Vagina (tissue), 2 donors: ENCODE measurements around the gene KAZN. TPM values are rescaled to one million over a fixed set of nuclear protein-coding genes. Genes with fewer than 3 reads are reported as not detected.

ENCODE experiments used
- DNase-seq, 2 donors: peaks; one replicate each; pipeline ENCODE4 v3.0.0-alpha.2; 2017; ENCODE audit errors: extremely low spot score in 2 of 2
- H3K27ac ChIP-seq: fragments of 200-600 bp; sonication (generic); one replicate; pipeline ENCODE4 v1.5.1; 2019
- H3K27me3 ChIP-seq: fragments of 200-600 bp; sonication (generic); one replicate; pipeline ENCODE4 v1.5.1; 2019
- H3K36me3 ChIP-seq, 2 donors: fragments of 200-600 bp; sonication (generic); one replicate each; pipeline ENCODE4 v1.5.1; 2017 to 2019
- H3K4me1 ChIP-seq: fragments of 200-600 bp; sonication (generic); one replicate; pipeline ENCODE4 v1.5.1; 2019
- H3K4me3 ChIP-seq, 2 donors: fragments of 200-600 bp; sonication (generic); 1 replicate in 1 of 2; 2 replicates in 1 of 2; pipeline ENCODE4 v1.5.1; 2016 to 2019
- H3K9me3 ChIP-seq: fragments of 200-600 bp; sonication (generic); one replicate; pipeline ENCODE4 v1.5.1; 2019
- CTCF ChIP-seq, 3 experiments: fragments of 450-650 bp in 2 of 3; fragments of 200-600 bp in 1 of 3; sonication (generic) in 1 of 3; IDR thresholded peaks; one replicate each; pipeline ENCODE4 v1.5.1; 2017 to 2019; ENCODE audit warnings: antibody characterized with exemption in 3 of 3, mild to moderate bottlenecking in 2 of 3, moderate library complexity in 2 of 3
- POLR2A ChIP-seq, 2 donors: fragments of 450-650 bp; IDR thresholded peaks; one replicate each; pipeline ENCODE4 v1.6.1; 2017; ENCODE audit warnings: antibody characterized with exemption in 2 of 2, mild to moderate bottlenecking in 2 of 2, moderate library complexity in 2 of 2
- POLR2AphosphoS5 ChIP-seq, 2 donors: sonication (generic); formaldehyde crosslinking; IDR thresholded peaks; one replicate each; pipeline ENCODE4 v1.9.0; 2017; ENCODE audit warnings: antibody characterized with exemption in 2 of 2, mild to moderate bottlenecking in 2 of 2, low read depth in 1 of 2; ENCODE audit not compliant: insufficient read depth in 1 of 2
- intact Hi-C: fragments of 100-400 bp; cut with DNase I; formaldehyde crosslinking; loops from one replicate; pipeline ENCODE4 v1.15.1; 2023
- total RNA-seq: library from RNA; depleted of rRNA; stranded (reverse); fragments of >200 nt; gene quantifications from one replicate; pipeline ENCODE4 v1.2.3, GENCODE V29; 2016

The KAZN gene
- total RNA-seq, 1 donor from 2014 or later: 29.5 TPM

GRCh38 chr1:14715802-14716201, 117.3 kb downstream of the KAZN start:
- H3K27ac ChIP-seq: no peak overlapping the region
- no peak overlapping the region for H3K4me3 ChIP-seq
- H3K36me3 ChIP-seq: no peaks in the 10 kb centered on the region
- no peaks in the 10 kb centered on the region for H3K27me3 ChIP-seq
- no peak for DNase-seq
- no peak for TF ChIP-seq POLR2AphosphoS5 (IDR thresholded peaks at IDR 0.05; ENCODE audit: insufficient read depth in 1 of 2, low read depth in 1 of 2)
- TF ChIP-seq POLR2A (IDR thresholded peaks at IDR 0.05): no peak
- TF ChIP-seq CTCF (IDR thresholded peaks at IDR 0.05): no peak
- no peaks in the 10 kb centered on the region for H3K9me3 ChIP-seq
- intact Hi-C loops: no loop called here
- no peaks in the 10 kb centered on the region for H3K4me1 ChIP-seq

GRCh38 chr1:14716474-14716873, 118.0 kb downstream of the KAZN start:
- no peak for DNase-seq
- Histone ChIP-seq H3K4me1 (no peaks in the 10 kb centered on the region), H3K36me3 (no peaks in the 10 kb centered on the region), H3K4me3 (no peak overlapping the region), H3K27ac (no peak overlapping the region), H3K9me3 (no peaks in the 10 kb centered on the region), H3K27me3 (no peaks in the 10 kb centered on the region)
- TF ChIP-seq POLR2A (IDR thresholded peaks at IDR 0.05) (no peak), POLR2AphosphoS5 (IDR thresholded peaks at IDR 0.05; ENCODE audit: insufficient read depth in 1 of 2, low read depth in 1 of 2) (no peak), CTCF (IDR thresholded peaks at IDR 0.05) (no peak)
- intact Hi-C loops: no loop called here

- no peak for DNase-seq
- no peak for TF ChIP-seq POLR2A (IDR thresholded peaks at IDR 0.05)
- TF ChIP-seq CTCF (IDR thresholded peaks at IDR 0.05): no peak
- no peak for TF ChIP-seq POLR2AphosphoS5 (IDR thresholded peaks at IDR 0.05; ENCODE audit: insufficient read depth in 1 of 2, low read depth in 1 of 2)
- intact Hi-C loops: no loop called here
- no peaks in the 10 kb centered on the region for H3K4me1 ChIP-seq
- H3K27ac ChIP-seq: no peak overlapping the region
- no peaks in the 10 kb centered on the region for H3K27me3 ChIP-seq
- no peaks in the 10 kb centered on the region for H3K36me3 ChIP-seq
- no peaks in the 10 kb centered on the region for H3K9me3 ChIP-seq
- no peak overlapping the region for H3K4me3 ChIP-seq
Measured at GRCh38 chr1:14718476-14718875, 120.0 kb downstream of the KAZN start.

- no peak overlapping the region for H3K27ac ChIP-seq
- no peaks in the 10 kb centered on the region for H3K9me3 ChIP-seq
- intact Hi-C loops: no loop called here
- TF ChIP-seq CTCF (IDR thresholded peaks at IDR 0.05) (no peak), POLR2AphosphoS5 (IDR thresholded peaks at IDR 0.05; ENCODE audit: insufficient read depth in 1 of 2, low read depth in 1 of 2) (no peak), POLR2A (IDR thresholded peaks at IDR 0.05) (no peak)
- no peaks in the 10 kb centered on the region for H3K27me3 ChIP-seq
- H3K4me1 ChIP-seq: no peaks in the 10 kb centered on the region
- H3K4me3 ChIP-seq: no peak overlapping the region
- DNase-seq: no peak
- H3K36me3 ChIP-seq: no peaks in the 10 kb centered on the region
Measured at GRCh38 chr1:14723401-14723800, 124.9 kb downstream of the KAZN start.

GRCh38 chr1:14724246-14724645, 125.8 kb downstream of the KAZN start:
- Histone ChIP-seq H3K4me1 (no peaks in the 10 kb centered on the region), H3K4me3 (no peak overlapping the region), H3K27ac (no peak overlapping the region), H3K27me3 (no peaks in the 10 kb centered on the region), H3K9me3 (no peaks in the 10 kb centered on the region), H3K36me3 (no peaks in the 10 kb centered on the region)
- DNase-seq: no peak
- intact Hi-C loops: no loop called here
- no peak for TF ChIP-seq CTCF (IDR thresholded peaks at IDR 0.05)
- no peak for TF ChIP-seq POLR2AphosphoS5 (IDR thresholded peaks at IDR 0.05; ENCODE audit: insufficient read depth in 1 of 2, low read depth in 1 of 2)
- no peak for TF ChIP-seq POLR2A (IDR thresholded peaks at IDR 0.05)
